ENCODE measurements around the gene MAP1LC3A. TPM values are rescaled to one million over a fixed set of nuclear protein-coding genes. Genes with fewer than 3 reads are reported as not detected.

The MAP1LC3A gene
- polyA plus RNA-seq, 3 donors: 16.8 to 23.9 (median 20.7) TPM

Other genes with a start within 250 kb of the MAP1LC3A start
- gene ITCH, start 195.4 kb upstream of the MAP1LC3A start, polyA plus RNA-seq (ENCODE audit: insufficient read length in 3 of 3): 10 to 100 TPM; 51.4 to 55.1 (median 53.2) TPM
- 100 to 1,000 TPM; 203 to 241 (median 224) TPM for gene DYNLRB1, start 42.3 kb upstream of the MAP1LC3A start, polyA plus RNA-seq (ENCODE audit: insufficient read length in 3 of 3)
- gene PIGU, start 118.4 kb downstream of the MAP1LC3A start, polyA plus RNA-seq (ENCODE audit: insufficient read length in 3 of 3): 10 to 100 TPM; 46.7 to 51.0 (median 49.6) TPM
- gene TP53INP2, start 145.6 kb downstream of the MAP1LC3A start, polyA plus RNA-seq (ENCODE audit: insufficient read length in 3 of 3): 10 to 100 TPM; 11.3 to 13.2 (median 12.7) TPM

All from right renal cortex interstitium (tissue), 3 donors.